ENCODE results near the gene ECHS1.
"Not testable (repeated sequence)": the region's sequence is repeated elsewhere in the genome, so short reads cannot be mapped to it uniquely, and the experiment has no call there.

The ECHS1 gene

GRCh38 chr10:133322064-133322709 lies 51.0 kb downstream of the ECHS1 start:
- DNase-seq: not testable (repeated sequence)

- DNase-seq: not testable (repeated sequence)
Measured at GRCh38 chr10:133320852-133321422, 52.2 kb downstream of the ECHS1 start.

- DNase-seq: peak; percentile 55
Measured at GRCh38 chr10:133318494-133319127, 54.5 kb downstream of the ECHS1 start.

GRCh38 chr10:133316732-133317131 lies 56.4 kb downstream of the ECHS1 start:
- no peak for DNase-seq

- DNase-seq: no peak
Measured at GRCh38 chr10:133316266-133316665, 56.9 kb downstream of the ECHS1 start.

- DNase-seq: no peak
Measured at GRCh38 chr10:133315847-133316246, 57.3 kb downstream of the ECHS1 start.

- DNase-seq: no peak
Measured at GRCh38 chr10:133314911-133315310, 58.2 kb downstream of the ECHS1 start.

- no peak for DNase-seq
Measured at GRCh38 chr10:133313192-133313591, 60.0 kb downstream of the ECHS1 start.

- no peak for DNase-seq
Measured at GRCh38 chr10:133312769-133313145, 60.4 kb downstream of the ECHS1 start.

Data from T1000 (cell line).